ENCODE measurements around the gene SEC23B. TPM values are rescaled to one million over a fixed set of nuclear protein-coding genes. Genes with fewer than 3 reads are reported as not detected.
"Not testable (repeated sequence)": the region's sequence is repeated elsewhere in the genome, so short reads cannot be mapped to it uniquely, and the experiment has no call there.

The SEC23B gene
- total and polyA plus RNA-seq, 5 donors from 2014 or later, result 45.0 to 57.7 (median 47.6) TPM

DNA sequence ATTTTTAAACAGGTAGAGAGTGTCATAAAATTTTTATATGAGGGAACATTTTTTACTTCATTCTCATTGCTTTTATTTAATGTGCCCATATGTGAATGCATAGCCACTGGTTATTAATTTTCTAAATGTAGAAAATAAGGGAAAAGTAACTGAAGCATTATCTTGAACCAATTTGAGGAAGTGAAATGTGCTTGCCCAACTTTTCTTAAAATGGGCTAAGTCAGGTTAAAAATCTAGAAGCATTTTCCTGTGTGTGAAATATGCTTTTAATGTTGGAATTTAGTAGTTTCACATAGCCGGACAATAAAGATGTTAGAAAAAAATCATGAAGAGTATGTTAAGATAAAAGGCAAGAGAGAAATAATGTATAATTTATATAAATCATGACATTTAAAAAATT is 3.8 kb downstream of the SEC23B start:
- H3K27me3 Mint-ChIP-seq, result peaks cover 6% of the 10 kb centered on the region
- Histone ChIP-seq H3K36me3 (ENCODE audit: control insufficient read depth, insufficient read depth, low read length) (peaks cover 49% of the 10 kb centered on the region), H3K27ac (ENCODE audit: insufficient read depth, low read length, poor library complexity, severe bottlenecking) (no peak overlapping the region), H3K9me3 (ENCODE audit: control insufficient read depth in 2 of 2, low read length in 2 of 2) (no peaks in the 10 kb centered on the region), H3K27me3 (ENCODE audit: control insufficient read depth, insufficient read depth, low read length) (no peaks in the 10 kb centered on the region), H3K4me3 (ENCODE audit: low read depth, low read length) (no peak overlapping the region), H3K4me1 (ENCODE audit: control insufficient read depth, insufficient read depth, low read length, poor library complexity, severe bottlenecking) (peaks cover 22% of the 10 kb centered on the region)
- H3K4me1 Mint-ChIP-seq, result peaks cover 17 to 72% (median 54%) of the 10 kb centered on the region in 4 donors
- DNase-seq (no peak), ATAC-seq (ENCODE audit: low read depth in 2 of 2) (no peak)
- no peaks in the 10 kb centered on the region for H3K9me3 Mint-ChIP-seq
- H3K36me3 Mint-ChIP-seq, result peaks cover 29% of the 10 kb centered on the region
- peak overlapping the region in 1 of 4 donors; percentile 8 for H3K4me3 Mint-ChIP-seq
- H3K27ac Mint-ChIP-seq, result no peak overlapping the region

DNA sequence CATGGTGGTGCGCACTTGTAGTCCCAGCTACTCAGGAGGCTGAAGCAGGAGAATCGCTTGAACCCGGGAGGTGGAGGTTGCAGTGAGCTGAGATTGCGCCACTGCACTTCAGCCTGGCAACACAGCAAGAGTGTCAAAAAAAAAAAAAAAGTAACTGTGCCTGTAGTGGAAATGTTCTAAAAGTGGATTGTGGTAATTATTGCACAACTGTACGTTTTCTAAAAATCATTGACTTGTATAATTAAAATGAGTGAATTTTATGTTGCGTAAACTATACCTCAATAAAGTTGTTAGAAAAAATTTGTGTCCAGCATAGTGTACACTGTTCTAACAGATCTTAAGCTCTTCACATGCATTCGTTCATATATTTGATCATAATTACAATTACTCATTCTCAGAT is 5.5 kb downstream of the SEC23B start:
- Mint-ChIP-seq H3K36me3 (peaks cover 29% of the 10 kb centered on the region), H3K4me3 (no peak overlapping the region)
- ATAC-seq (ENCODE audit: low read depth in 2 of 2), result no peak

DNA sequence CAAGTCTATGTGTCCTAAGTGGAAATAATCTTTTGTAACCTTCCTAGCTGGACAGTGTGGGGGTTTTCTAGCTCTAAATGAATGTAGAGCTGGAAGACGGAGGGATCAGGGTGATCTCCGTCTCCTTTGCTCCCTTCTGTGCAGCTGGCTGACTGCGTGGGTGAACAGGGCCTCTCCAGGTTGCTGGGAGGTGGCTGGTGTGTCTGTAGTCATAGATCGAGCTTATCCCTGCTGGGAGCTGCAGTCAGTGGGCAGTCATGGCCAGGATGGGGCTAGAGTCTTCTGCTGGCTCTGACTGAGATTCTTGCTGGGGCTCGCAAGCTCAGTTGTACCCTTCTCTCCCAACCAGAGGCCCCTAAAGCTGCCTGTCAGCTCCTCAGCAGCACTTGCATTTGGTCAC is 6.4 kb downstream of the SEC23B start:
- H3K36me3 Mint-ChIP-seq, result peaks cover 29% of the 10 kb centered on the region

More for the DNA sequence above, 5.5 kb downstream of the SEC23B start:
- Mint-ChIP-seq H3K27me3 (no peaks in the 10 kb centered on the region), H3K27ac (no peak overlapping the region), H3K4me1 (peaks cover 17 to 57% (median 43%) of the 10 kb centered on the region in 4 donors), H3K9me3 (no peaks in the 10 kb centered on the region)
- Histone ChIP-seq H3K27ac (ENCODE audit: insufficient read depth, low read length, poor library complexity, severe bottlenecking) (no peak overlapping the region), H3K9me3 (ENCODE audit: control insufficient read depth in 2 of 2, low read length in 2 of 2) (no peaks in the 10 kb centered on the region), H3K4me1 (ENCODE audit: control insufficient read depth, insufficient read depth, low read length, poor library complexity, severe bottlenecking) (peaks cover 12% of the 10 kb centered on the region), H3K36me3 (ENCODE audit: control insufficient read depth, insufficient read depth, low read length) (peaks cover 52% of the 10 kb centered on the region), H3K27me3 (ENCODE audit: control insufficient read depth, insufficient read depth, low read length) (no peaks in the 10 kb centered on the region), H3K4me3 (ENCODE audit: low read depth, low read length) (no peak overlapping the region)
- no peak for DNase-seq

DNA sequence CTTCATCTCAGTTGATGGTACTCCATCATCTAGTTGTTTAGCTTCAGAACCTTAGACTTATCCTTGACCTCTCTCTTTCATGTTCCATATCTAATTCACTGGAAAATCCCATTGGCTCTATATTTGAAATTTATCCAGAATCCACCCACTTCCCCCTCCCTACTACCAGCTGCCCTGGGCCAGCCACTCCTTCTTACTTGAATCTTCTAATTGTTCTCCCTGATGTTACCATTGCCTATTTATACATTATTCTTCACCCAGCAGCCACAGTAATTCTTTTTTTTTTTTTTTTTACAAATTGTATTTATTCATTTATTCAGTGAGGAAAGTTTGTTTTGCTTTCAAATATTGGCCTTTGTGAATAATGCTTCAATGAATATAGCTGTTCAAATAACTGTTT is 8.2 kb downstream of the SEC23B start:
- H3K4me3 Mint-ChIP-seq, result no peak overlapping the region
- H3K9me3 Mint-ChIP-seq, result no peaks in the 10 kb centered on the region
- H3K4me3 ChIP-seq (ENCODE audit: low read depth, low read length), result no peak overlapping the region
- no peaks in the 10 kb centered on the region for H3K4me1 ChIP-seq (ENCODE audit: control insufficient read depth, insufficient read depth, low read length, poor library complexity, severe bottlenecking)
- DNase-seq (no peak), ATAC-seq (ENCODE audit: low read depth in 2 of 2) (no peak)
- H3K27me3 ChIP-seq (ENCODE audit: control insufficient read depth, insufficient read depth, low read length), result no peaks in the 10 kb centered on the region
- H3K36me3 Mint-ChIP-seq, result peaks cover 19% of the 10 kb centered on the region
- no peaks in the 10 kb centered on the region for H3K27me3 Mint-ChIP-seq
- no peak overlapping the region for H3K27ac ChIP-seq (ENCODE audit: insufficient read depth, low read length, poor library complexity, severe bottlenecking)
- H3K4me1 Mint-ChIP-seq, result peaks cover 13 to 33% (median 24%) of the 10 kb centered on the region in 4 donors
- no peak overlapping the region for H3K27ac Mint-ChIP-seq
- H3K9me3 ChIP-seq (ENCODE audit: control insufficient read depth in 2 of 2, low read length in 2 of 2), result no peaks in the 10 kb centered on the region
- peaks cover 45% of the 10 kb centered on the region for H3K36me3 ChIP-seq (ENCODE audit: control insufficient read depth, insufficient read depth, low read length)

More for the DNA sequence above, 6.4 kb downstream of the SEC23B start:
- peaks cover 15 to 49% (median 36%) of the 10 kb centered on the region in 4 donors for H3K4me1 Mint-ChIP-seq
- H3K27me3 Mint-ChIP-seq, result no peaks in the 10 kb centered on the region
- Histone ChIP-seq H3K4me3 (ENCODE audit: low read depth, low read length) (no peak overlapping the region), H3K4me1 (ENCODE audit: control insufficient read depth, insufficient read depth, low read length, poor library complexity, severe bottlenecking) (peaks cover 3% of the 10 kb centered on the region), H3K36me3 (ENCODE audit: control insufficient read depth, insufficient read depth, low read length) (peaks cover 52% of the 10 kb centered on the region), H3K27me3 (ENCODE audit: control insufficient read depth, insufficient read depth, low read length) (no peaks in the 10 kb centered on the region), H3K9me3 (ENCODE audit: control insufficient read depth in 2 of 2, low read length in 2 of 2) (no peaks in the 10 kb centered on the region), H3K27ac (ENCODE audit: insufficient read depth, low read length, poor library complexity, severe bottlenecking) (no peak overlapping the region)
- ATAC-seq (ENCODE audit: low read depth in 2 of 2) (no peak), DNase-seq (no peak)
- H3K27ac Mint-ChIP-seq, result peak overlapping the region in 1 of 3 donors; percentile 16
- H3K9me3 Mint-ChIP-seq, result no peaks in the 10 kb centered on the region
- no peak overlapping the region for H3K4me3 Mint-ChIP-seq

DNA sequence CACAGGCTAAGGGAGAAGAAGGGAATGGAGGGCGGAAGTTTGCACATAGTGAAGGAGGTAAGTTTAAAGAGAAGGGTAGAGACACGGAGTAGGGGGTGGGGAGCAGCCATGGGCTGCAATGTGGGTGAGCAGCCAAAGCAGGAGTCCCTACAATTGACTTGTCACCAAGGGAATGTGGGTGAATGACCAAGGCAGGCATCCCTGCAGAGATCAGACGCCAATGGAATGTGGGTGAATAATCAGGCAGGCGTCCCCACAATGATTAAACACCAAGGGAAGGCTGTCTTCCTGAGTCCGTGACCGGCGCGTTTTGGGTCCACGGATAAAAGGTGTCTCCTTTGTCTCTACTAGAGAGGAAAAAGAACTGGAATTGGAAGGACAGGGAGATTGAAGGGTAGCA is 14.3 kb downstream of the SEC23B start:
- H3K27ac ChIP-seq (ENCODE audit: insufficient read depth, low read length, poor library complexity, severe bottlenecking); H3K4me1 Mint-ChIP-seq; H3K27me3 Mint-ChIP-seq; H3K9me3 ChIP-seq (ENCODE audit: control insufficient read depth in 2 of 2, low read length in 2 of 2); ATAC-seq (ENCODE audit: low read depth in 2 of 2); DNase-seq; H3K27me3 ChIP-seq (ENCODE audit: control insufficient read depth, insufficient read depth, low read length); H3K4me1 ChIP-seq (ENCODE audit: control insufficient read depth, insufficient read depth, low read length, poor library complexity, severe bottlenecking); H3K9me3 Mint-ChIP-seq; H3K4me3 ChIP-seq (ENCODE audit: low read depth, low read length); H3K4me3 Mint-ChIP-seq: not testable (repeated sequence)
- H3K36me3 Mint-ChIP-seq, result peaks cover 22% of the 10 kb centered on the region
- H3K27ac Mint-ChIP-seq, result peak overlapping the region in 1 of 3 donors; percentile 46
- peaks cover 34% of the 10 kb centered on the region for H3K36me3 ChIP-seq (ENCODE audit: control insufficient read depth, insufficient read depth, low read length)

DNA sequence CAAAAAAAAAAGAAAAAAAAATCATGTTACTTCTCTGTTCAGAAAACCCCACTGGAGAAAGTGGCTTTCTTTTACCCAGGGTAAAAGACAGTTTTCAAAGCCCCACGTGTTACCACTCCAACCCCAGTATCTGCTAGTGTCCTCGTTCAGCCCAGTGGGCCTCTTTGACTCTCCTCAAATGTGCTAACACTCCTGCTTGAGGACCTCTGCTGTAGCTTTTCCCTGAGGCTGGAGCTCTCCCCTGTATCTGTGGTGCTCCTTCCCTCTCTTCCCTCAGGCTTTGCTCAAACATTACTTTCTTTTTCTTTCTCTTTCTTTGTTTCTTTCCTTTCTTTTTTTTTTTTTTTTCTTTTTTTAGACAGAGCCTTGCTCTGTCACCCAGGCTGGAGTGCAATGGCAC is 15.3 kb downstream of the SEC23B start:
- Histone ChIP-seq H3K4me1 (ENCODE audit: control insufficient read depth, insufficient read depth, low read length, poor library complexity, severe bottlenecking) (no peaks in the 10 kb centered on the region), H3K27ac (ENCODE audit: insufficient read depth, low read length, poor library complexity, severe bottlenecking) (no peak overlapping the region), H3K36me3 (ENCODE audit: control insufficient read depth, insufficient read depth, low read length) (peaks cover 44% of the 10 kb centered on the region), H3K27me3 (ENCODE audit: control insufficient read depth, insufficient read depth, low read length) (no peaks in the 10 kb centered on the region), H3K4me3 (ENCODE audit: low read depth, low read length) (no peak overlapping the region), H3K9me3 (ENCODE audit: control insufficient read depth in 2 of 2, low read length in 2 of 2) (no peaks in the 10 kb centered on the region)
- Mint-ChIP-seq H3K27ac (no peak overlapping the region), H3K27me3 (no peaks in the 10 kb centered on the region), H3K4me1 (no peaks in the 10 kb centered on the region), H3K4me3 (no peak overlapping the region), H3K36me3 (peaks cover 27% of the 10 kb centered on the region), H3K9me3 (no peaks in the 10 kb centered on the region)
- no peak for ATAC-seq (ENCODE audit: low read depth in 2 of 2)
- no peak for DNase-seq

DNA sequence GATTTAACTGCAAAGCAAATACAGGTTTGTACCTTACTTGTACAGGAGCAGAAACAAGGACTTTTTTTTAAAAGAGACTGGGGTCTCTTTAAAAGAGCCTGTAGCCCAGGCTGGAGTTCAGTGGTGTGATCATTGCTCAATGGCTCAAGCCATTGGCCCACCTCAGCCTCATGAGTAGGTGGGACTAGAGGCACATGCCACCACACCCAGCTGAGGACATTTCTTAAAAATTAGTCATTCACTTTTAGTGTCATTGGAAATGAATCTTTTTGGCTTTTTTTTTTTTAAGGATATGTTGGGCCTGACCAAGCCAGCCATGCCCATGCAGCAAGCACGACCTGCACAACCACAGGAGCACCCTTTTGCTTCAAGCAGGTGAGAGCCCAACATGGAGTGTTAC is 16.9 kb downstream of the SEC23B start:
- no peak overlapping the region for H3K4me3 ChIP-seq (ENCODE audit: low read depth, low read length)
- ATAC-seq (ENCODE audit: low read depth in 2 of 2), result no peak
- peaks cover 59% of the 10 kb centered on the region for H3K36me3 ChIP-seq (ENCODE audit: control insufficient read depth, insufficient read depth, low read length)
- peak overlapping the region in 1 of 3 donors; percentile 48 for H3K27ac Mint-ChIP-seq
- H3K9me3 ChIP-seq (ENCODE audit: control insufficient read depth in 2 of 2, low read length in 2 of 2), result no peaks in the 10 kb centered on the region
- no peaks in the 10 kb centered on the region for H3K27me3 ChIP-seq (ENCODE audit: control insufficient read depth, insufficient read depth, low read length)
- H3K4me3 Mint-ChIP-seq, result no peak overlapping the region
- no peak for DNase-seq
- H3K27ac ChIP-seq (ENCODE audit: insufficient read depth, low read length, poor library complexity, severe bottlenecking), result no peak overlapping the region
- no peaks in the 10 kb centered on the region for H3K4me1 Mint-ChIP-seq
- no peaks in the 10 kb centered on the region for H3K4me1 ChIP-seq (ENCODE audit: control insufficient read depth, insufficient read depth, low read length, poor library complexity, severe bottlenecking)
- peaks cover 41% of the 10 kb centered on the region for H3K36me3 Mint-ChIP-seq
- no peaks in the 10 kb centered on the region for H3K9me3 Mint-ChIP-seq
- H3K27me3 Mint-ChIP-seq, result no peaks in the 10 kb centered on the region

DNA sequence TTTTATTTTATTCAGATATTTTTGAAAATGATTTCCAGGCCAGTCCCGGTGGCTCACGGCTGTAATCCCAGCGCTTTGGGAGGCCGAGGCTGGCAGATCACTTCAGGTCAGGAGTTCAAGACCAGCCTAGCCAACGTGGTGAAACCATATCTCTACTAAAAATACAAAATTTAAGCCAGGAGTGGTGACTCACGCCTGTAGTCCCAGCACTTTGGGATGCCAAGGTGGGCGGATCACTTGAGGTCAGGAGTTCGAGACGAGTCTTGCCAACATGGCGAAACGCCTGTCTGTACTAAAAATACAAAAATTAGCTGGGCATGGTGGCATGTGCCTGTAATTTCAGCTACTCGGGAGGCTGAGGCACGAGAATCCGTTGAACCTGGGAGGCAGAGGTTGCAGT is 19.0 kb downstream of the SEC23B start:
- H3K4me3 Mint-ChIP-seq; H3K27me3 ChIP-seq (ENCODE audit: control insufficient read depth, insufficient read depth, low read length); H3K9me3 Mint-ChIP-seq; H3K27ac Mint-ChIP-seq; H3K4me1 Mint-ChIP-seq; H3K9me3 ChIP-seq (ENCODE audit: control insufficient read depth in 2 of 2, low read length in 2 of 2); ATAC-seq (ENCODE audit: low read depth in 2 of 2); H3K4me1 ChIP-seq (ENCODE audit: control insufficient read depth, insufficient read depth, low read length, poor library complexity, severe bottlenecking); H3K4me3 ChIP-seq (ENCODE audit: low read depth, low read length); DNase-seq; H3K27ac ChIP-seq (ENCODE audit: insufficient read depth, low read length, poor library complexity, severe bottlenecking); H3K27me3 Mint-ChIP-seq: not testable (repeated sequence)
- H3K36me3 ChIP-seq (ENCODE audit: control insufficient read depth, insufficient read depth, low read length), result peaks cover 74% of the 10 kb centered on the region
- H3K36me3 Mint-ChIP-seq, result peaks cover 50% of the 10 kb centered on the region
